DMS 273 (cell line): Measurements from ENCODE around the gene DIABLO.
"Not testable (repeated sequence)": the region's sequence is repeated elsewhere in the genome, so short reads cannot be mapped to it uniquely, and the experiment has no call there.

Source experiments
- DNase-seq: peaks from one replicate; lab custom pipeline; 2025; ENCODE audit not compliant: unreplicated experiment; lab: John Stamatoyannopoulos, UW

The DIABLO gene

DNA sequence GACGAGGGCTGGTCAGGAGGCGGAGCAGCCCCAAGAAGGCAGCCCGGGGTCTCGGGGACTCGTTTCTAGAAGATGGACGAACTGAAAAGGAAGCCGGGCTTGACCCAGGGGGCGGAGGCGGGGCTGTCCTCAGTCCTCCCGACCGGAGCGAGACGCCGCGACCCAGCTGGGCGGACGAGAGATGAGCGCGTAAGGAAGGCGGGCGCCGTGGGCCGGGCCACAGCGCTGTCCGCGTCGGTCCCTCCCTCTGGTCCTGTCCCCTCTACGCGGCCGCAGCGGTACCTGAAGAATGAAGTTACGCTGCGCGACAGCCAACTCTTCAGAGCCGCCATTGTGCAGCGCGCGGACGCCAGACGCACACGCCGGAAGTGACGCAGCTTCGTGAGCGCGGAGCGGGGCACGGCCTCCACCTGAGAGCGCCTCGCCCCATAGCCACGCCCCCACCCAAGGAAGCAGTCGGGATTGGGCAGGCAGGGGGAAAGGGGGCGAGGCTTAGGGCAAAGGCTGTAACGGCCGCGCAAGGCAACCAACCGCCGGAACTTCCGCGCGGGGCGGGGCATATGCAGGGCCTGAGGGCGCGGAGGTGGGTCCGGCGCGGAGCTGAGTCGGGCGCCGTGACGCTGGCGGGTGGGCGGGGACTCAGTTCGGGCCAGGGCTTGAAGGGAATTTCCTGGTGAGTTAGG is at the start of gene DIABLO:
DIABLO (minus strand) TSS at position 370 of the 683 bp plus-strand sequence; CDS start at position 332, 38 bp downstream.
- DNase-seq, result peak; percentile 99

GRCh38 chr12:122275459-122275858 is 49.6 kb upstream of the DIABLO start:
- DNase-seq, result no peak

DNA sequence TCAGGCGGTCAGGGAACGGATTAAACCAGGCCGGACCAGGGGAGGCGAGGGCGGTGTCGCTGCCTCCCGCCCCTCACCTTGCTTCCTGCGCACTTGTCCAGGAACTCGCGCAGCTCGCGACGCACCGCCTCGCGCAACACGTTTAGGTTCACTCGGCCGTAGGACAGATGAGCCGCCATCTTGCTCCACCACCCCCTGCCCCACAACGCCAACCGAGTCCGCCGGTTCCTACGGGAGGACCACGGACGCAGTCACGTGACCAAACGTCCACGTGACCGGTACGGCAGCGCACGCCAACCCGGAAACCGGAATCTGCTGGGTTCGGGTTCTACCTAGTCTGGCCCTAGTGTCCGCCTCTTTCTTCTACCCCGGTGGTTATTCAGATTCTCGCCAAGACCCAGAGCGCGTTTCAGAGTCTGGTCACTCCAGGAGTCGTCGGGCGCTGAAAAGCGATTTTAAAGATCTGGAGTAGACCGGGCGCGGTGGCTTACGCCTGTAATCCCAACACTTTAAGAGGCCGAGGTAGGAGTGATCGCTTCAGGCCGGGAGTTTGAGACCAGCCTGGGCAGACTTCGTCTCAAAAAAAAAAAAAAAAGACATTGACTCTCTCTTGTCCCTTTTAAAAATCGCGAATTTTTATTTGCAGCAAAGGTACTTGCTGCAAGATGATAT is 40.5 kb upstream of the DIABLO start, which contains the start of gene VPS33A:
VPS33A (minus strand) TSS at position 265 of the 672 bp plus-strand sequence; CDS start at position 179, 86 bp downstream.
- peak; percentile 97 for DNase-seq

DNA sequence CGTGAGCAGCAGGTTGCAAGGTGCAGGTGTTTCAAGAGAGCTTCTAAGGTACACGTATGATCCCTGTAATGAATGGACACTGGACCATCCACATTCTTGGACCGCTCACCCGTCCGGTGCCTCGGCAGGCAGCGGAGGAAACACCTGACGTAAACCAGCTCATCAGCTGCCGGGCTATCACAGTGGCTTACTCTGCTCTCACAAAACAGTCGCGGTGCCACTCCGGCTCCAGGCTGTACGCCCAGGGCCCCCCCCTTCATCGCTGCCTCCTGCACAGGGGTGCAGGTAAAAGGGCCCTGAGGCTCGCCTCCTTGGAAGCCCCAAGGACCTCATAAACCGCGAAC is 40.0 kb upstream of the DIABLO start:
- peak; percentile 58 for DNase-seq

- no peak for DNase-seq
These were observed 39.6 kb upstream of the DIABLO start for GRCh38 chr12:122265476-122265875.

- not testable (repeated sequence) for DNase-seq
These were observed 34.9 kb upstream of the DIABLO start for GRCh38 chr12:122260735-122261134.

DNA sequence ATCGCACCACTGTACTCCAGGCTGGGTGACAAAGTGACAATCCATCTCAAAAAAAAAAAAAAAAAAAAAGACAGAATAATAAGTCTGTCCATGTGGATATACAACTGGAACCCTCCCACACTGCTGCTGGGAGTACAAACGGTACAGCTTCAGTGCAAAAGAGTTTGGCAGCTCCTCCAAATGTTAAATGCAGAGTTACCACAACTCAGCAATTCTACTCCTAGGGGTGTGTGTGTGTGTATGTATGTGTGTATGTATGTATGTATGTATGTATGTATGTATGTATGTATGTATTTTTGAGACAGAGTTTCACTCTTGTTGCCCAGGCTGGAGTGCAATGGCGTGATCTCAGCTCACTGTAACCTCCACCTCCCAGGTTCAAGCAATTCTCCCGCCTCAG is 33.1 kb upstream of the DIABLO start:
- DNase-seq, result not testable (repeated sequence)

GRCh38 chr12:122258462-122258861 is 32.6 kb upstream of the DIABLO start:
- not testable (repeated sequence) for DNase-seq

DNA sequence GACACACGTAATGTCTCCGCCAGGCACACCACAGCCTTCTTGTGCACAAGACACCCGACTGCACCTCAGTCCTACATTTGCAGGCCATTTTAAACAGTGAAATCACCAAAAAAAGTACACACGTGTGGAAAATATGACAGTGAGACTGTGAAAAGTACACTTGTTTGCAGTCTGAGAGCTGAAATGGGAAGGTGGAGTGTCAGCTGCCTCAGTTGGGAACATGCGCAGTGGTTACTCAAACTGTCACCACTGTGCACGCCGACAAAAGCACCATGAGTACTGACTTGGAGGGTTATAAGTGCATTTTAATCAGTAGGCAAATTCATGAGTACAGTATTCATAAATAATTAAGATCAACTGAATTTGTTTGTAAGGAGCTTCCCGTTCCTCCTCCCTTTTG is 24.7 kb upstream of the DIABLO start:
- no peak for DNase-seq

DNA sequence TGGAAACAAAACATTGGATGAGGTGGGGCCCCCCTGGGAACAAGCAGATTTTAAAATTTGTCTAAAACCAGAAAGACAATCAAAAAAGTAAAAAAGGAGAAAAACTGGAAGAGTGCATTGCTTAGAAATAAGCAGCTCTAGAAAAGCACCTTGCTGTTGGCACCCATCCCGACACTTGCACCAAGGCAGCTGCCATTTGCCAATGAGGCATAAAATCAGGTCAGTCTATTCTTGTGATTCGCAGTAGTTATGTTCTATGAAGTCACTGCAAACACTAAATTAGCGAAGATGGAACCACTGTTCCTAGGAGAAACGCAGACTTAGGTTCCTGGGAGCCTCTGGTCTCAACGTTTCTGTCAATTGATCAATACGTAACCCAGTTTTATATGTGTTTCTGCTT is 24.2 kb upstream of the DIABLO start:
- DNase-seq, result no peak

- no peak for DNase-seq
These were observed 19.7 kb upstream of the DIABLO start for GRCh38 chr12:122245553-122245952.

DNA sequence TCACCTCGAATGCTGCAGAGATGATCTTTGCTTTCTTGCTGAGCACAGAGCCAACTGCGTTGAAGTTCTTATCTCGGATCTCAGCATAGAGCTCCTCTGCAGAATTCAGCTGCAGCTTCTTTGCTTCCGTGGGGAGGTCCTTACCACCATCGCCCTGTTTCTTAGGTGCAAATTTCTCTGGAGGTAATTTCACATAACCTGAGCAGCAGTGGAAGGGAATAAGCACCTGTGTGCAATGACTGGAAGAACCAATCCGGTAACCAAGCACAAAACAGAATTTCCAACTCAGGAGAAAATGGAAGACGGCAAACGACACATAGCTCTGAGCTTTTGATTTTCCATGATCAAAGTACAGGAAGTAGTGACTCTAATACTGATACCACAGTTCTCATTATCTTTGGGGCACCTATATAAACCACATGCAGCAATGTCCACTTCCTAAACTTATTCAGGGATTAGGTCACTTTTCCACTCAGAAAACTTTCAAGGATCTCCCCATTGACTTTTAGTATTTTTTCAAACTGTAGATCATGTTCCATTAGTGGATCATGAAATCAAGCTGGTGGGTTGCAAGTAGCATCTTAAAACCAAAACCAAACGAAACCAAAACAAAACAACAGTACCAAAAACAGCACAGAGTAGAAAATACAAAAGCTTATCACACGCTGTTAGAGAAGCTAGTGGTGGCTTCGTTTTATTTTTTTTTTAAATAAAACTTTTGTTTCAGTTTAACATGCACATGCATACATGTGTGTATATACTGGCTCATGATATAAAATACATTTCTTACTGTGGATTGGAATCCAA is 18.9 kb upstream of the DIABLO start:
- DNase-seq, result no peak

GRCh38 chr12:122243965-122244364 is 18.1 kb upstream of the DIABLO start:
- DNase-seq, result no peak

DNA sequence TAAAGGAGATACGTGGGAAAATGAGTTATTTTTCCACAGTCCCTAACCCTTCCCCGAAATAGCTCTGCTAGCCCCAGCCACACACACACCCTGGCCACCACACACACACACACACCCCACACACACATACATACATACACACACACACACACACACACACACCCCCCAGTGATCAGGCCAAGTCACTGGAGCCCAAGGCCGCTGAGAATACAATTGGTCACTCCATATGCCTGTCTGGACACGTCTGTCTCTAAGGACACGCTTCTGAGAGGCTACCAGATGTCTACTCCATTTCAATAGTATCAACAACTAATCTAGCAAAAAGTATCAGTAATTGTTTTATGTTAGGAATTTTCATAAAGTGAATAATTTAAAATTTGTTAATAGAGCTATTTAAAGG is 13.0 kb upstream of the DIABLO start:
- DNase-seq, result peak; percentile 7

DNA sequence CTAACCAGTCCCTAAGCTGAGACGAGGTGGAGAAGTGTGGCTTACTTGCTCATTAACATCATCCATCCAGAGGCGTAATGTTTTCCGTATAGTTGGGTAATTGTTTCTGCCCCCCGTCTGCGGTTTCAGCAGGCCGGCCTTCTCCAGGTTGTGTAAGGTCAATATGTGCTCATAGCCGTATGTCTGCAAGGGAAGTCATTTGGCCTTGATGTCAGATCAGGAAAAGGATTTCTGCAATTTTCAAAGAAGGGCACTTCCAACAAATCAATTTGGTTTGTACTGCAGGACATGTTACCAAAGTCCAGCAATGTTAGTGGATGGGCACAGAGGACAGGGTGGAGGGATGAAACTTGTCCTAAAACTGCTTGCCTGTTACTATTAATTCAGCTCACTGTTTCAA is 9.9 kb upstream of the DIABLO start:
- DNase-seq, result no peak

GRCh38 chr12:122232691-122233090 is 6.8 kb upstream of the DIABLO start:
- DNase-seq, result no peak

GRCh38 chr12:122230798-122231197 is 4.9 kb upstream of the DIABLO start:
- DNase-seq, result no peak

DNA sequence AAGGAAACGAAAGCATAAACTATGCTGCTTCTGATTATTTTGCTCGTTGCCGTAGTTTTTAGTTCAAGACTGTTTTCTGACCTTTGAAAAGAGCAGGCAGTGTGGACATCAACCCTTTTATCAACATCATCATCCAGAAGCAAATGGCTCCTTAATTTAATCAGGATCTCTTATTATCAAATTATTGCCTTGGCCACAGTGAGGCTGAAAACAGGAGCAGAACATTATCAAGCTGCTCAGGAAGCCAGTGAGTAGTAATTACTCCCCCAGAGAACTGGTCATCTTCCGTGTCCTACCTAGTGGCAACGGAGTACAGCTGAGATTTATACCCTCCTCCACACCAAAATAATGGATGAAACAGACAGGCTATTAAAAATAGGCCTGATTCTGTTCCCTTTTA is 2.2 kb upstream of the DIABLO start:
- DNase-seq, result no peak

DNA sequence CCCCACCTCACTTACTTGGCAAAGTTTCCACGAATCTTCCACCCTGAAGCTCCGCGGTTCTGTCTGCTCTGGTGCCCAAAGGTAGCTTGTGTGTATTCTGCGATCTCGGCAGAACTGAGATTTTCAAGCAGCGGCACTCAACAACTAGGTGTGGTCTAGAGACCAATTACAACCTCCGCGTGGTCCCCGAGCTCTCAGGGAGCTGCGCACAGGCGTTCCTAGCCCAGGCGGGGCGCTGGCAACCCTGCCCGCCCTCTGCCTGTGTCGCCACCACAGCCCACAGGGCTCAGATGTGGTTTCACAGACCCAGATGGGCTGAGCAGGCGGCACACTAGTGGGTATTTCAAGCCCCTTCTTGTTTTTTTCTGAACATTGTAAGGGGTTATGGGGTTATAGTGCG is 1.5 kb upstream of the DIABLO start:
- DNase-seq, result peak; percentile 47

DNA sequence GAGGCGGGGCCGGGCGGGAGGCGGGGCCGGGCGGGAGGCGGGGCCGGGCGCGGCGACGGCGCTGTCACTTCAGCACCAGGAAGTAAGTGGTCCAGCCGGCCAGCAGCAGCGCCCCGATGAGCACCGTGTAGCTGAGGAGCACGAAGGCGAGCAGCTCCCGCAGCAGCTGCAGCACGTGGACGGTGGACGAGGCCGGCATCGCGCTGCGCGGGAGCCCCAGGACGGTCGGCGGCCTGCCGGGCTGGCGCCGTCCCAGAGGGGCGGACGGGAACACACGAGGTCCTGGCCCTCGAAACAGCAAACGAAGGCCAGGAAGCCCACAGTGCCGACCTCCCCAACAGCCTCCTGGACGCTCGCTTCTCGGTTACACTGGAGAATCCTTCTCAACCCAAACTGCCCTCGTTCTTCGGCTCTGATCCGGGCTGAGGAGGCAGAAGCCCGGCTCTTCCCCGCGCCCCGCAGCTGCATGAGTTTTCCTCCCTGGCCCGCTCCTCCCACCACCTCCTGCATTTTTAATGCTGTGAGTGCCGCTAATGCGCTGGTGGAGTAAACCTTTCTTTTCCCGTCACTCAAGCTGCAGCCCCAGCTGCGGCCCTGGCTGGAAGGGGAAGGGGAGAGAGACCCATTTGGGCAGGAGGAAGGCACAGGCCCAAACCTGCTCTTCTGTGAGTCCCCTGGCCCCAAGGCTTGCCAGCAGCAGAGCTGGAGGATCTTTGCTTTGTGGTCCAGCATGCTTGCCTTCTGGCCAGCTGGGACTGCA is 694 bp upstream of the DIABLO start:
- peak; percentile 67 for DNase-seq

GRCh38 chr12:122216445-122216844 is 9.4 kb downstream of the DIABLO start:
- DNase-seq, result no peak
